ENCODE data around the gene KCNAB1.

DNA sequence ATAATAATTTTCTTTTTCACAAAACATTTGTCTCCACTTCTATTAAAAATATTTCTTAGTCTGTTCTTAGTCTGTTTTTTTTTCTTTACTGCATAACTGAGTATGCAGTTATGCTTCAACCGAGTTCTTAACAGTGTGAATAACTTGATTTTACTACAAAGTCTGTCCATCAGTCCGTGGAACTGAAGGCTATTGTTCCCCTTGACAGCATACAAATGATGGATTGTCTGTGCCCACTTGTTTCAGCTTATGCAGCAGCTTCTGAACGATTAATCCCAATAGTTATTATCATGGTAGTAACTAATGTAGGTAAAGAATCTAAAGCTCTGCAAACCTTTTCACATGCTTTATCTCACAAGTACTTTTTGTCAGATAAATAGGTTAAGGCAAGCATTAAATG is 283.8 kb downstream of the KCNAB1 start:
- no peak for TF ChIP-seq CTCF (IDR thresholded peaks at IDR 0.05; ENCODE audit: insufficient read depth, low read length, poor library complexity, severe bottlenecking)
- TF ChIP-seq EZH2phosphoT487 (conservative IDR thresholded peaks at IDR 0.05; ENCODE audit: low read length): no peak
